HG03280 (cell line): Measurements from ENCODE around the gene IQGAP3.
A peak's percentile ranks its signal among the peaks of the same experiment; 100 is the strongest.
"Not testable (repeated sequence)": the region's sequence is repeated elsewhere in the genome, so short reads cannot be mapped to it uniquely, and the experiment has no call there.

Experiments used
- ATAC-seq: cut with Tn5 transposase; IDR thresholded peaks from one replicate; pipeline ENCODE4 v1.9.1; 2021; ENCODE audit warnings: mild to moderate bottlenecking, moderate library complexity; ENCODE audit not compliant: unreplicated experiment

IQGAP3 gene, protein sequence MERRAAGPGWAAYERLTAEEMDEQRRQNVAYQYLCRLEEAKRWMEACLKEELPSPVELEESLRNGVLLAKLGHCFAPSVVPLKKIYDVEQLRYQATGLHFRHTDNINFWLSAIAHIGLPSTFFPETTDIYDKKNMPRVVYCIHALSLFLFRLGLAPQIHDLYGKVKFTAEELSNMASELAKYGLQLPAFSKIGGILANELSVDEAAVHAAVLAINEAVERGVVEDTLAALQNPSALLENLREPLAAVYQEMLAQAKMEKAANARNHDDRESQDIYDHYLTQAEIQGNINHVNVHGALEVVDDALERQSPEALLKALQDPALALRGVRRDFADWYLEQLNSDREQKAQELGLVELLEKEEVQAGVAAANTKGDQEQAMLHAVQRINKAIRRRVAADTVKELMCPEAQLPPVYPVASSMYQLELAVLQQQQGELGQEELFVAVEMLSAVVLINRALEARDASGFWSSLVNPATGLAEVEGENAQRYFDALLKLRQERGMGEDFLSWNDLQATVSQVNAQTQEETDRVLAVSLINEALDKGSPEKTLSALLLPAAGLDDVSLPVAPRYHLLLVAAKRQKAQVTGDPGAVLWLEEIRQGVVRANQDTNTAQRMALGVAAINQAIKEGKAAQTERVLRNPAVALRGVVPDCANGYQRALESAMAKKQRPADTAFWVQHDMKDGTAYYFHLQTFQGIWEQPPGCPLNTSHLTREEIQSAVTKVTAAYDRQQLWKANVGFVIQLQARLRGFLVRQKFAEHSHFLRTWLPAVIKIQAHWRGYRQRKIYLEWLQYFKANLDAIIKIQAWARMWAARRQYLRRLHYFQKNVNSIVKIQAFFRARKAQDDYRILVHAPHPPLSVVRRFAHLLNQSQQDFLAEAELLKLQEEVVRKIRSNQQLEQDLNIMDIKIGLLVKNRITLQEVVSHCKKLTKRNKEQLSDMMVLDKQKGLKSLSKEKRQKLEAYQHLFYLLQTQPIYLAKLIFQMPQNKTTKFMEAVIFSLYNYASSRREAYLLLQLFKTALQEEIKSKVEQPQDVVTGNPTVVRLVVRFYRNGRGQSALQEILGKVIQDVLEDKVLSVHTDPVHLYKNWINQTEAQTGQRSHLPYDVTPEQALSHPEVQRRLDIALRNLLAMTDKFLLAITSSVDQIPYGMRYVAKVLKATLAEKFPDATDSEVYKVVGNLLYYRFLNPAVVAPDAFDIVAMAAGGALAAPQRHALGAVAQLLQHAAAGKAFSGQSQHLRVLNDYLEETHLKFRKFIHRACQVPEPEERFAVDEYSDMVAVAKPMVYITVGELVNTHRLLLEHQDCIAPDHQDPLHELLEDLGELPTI (N-terminal part only)

GRCh38 chr1:156571919-156572662 is at the start of gene IQGAP3:
Gene IQGAP3, minus strand, starts transcription at chr1:156572565. Its CDS starts 36 bp downstream, at chr1:156572529.
- peak; percentile 92 for ATAC-seq

GRCh38 chr1:156619582-156619955 is 47.2 kb upstream of the IQGAP3 start:
- ATAC-seq = no peak

DNA sequence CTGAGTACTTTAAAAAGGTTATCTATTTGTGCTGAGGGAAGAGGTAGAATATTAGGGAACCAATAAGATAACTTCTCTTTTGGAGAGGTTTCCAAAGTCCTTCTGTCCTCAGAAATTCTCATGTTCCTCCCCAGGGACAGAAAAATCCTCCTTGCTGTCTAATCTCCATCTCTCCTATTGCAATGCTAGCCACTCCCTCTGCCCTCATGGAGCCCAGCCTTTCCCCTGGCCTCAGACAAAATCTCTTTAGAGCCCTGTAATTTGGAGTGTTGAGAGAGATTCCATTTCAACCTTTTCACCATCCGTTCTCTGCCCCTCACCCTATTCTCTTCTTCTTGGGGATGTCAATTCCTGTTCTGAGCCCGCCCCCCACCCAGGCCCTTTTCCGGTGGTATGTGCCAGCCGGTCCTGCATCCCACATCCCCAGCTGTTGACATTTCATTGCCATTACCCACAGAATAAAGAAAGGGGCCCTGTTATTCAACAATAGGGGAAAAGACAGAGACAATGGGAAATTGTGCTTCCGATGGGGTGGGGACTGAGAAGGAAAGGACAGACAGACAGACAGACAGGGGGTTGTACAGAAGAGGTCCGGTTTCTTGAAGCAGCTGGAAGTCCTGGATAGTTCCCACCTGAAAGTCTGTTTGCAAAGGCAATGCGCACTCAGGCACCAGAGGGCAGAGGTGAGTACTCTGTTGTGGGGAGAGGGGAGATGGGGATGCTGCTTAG is 46.7 kb upstream of the IQGAP3 start, which contains the start of gene HAPLN2:
Gene HAPLN2, plus strand, starts transcription at position 563 of the 729 bp plus-strand sequence. CDS start 4,076 bp downstream, outside the sequence.
- ATAC-seq = no peak

DNA sequence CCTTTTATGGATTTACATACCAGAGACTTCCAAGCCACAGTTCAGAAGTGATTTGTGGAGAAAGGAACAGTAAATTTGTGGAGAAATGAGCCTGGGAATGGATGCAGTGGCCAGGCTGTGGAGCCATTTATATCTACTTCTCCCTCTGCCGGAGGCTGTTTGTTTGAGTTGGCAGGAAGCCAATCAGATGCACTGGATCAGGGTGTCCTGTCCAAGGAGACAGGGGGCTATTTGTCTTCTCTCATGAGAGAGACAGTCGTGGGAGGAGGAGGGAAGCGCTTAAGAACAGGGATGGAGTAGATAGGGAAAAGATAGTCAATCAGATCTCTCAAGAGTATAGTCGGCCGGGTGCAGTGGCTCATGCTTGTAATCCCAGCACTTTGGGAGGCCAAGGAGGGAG is 44.1 kb upstream of the IQGAP3 start:
- ATAC-seq = no peak

- ATAC-seq = no peak
Measured at GRCh38 chr1:156615946-156616345, 43.6 kb upstream of the IQGAP3 start.

DNA sequence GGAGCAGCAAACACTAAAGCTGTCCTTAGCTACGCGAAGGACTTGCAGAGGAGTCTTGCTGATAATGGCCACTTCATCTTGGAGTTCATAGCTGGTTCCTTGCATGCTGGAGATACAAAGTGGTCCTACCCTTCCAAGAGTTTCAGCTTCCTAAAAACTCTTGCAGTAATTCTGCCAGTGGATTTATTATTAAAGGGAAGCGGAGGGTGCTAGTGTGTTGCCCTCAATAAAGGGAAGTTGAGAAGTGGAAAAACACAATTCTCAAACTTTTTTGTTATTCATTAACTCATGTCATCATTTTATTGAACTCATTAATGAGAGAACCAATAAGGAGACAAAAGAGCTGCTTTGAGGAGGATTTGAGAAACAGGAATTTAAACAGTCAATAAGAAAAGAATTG is 40.3 kb upstream of the IQGAP3 start:
- no peak for ATAC-seq

DNA sequence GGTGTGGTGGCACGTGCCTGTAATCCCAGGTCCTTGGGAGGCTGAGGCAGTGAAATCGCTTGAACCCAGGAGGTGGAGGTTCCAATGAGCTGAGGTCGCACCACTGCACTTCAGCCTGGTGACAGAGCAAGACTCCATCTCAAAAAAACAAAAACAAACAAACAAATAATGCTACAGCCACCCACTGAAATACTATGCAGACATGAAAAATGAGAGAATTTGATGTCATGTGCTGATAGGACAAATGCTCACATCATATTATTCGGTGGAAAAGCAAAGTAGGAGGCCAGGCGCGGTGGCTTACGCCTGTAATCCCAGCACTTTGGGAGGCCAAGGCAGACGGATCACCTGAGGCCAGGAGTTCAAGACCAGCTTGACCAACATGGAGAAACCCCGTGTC is 37.7 kb upstream of the IQGAP3 start:
- not testable (repeated sequence) for ATAC-seq

GRCh38 chr1:156608981-156609380 is 36.6 kb upstream of the IQGAP3 start:
- ATAC-seq = peak; percentile 71

DNA sequence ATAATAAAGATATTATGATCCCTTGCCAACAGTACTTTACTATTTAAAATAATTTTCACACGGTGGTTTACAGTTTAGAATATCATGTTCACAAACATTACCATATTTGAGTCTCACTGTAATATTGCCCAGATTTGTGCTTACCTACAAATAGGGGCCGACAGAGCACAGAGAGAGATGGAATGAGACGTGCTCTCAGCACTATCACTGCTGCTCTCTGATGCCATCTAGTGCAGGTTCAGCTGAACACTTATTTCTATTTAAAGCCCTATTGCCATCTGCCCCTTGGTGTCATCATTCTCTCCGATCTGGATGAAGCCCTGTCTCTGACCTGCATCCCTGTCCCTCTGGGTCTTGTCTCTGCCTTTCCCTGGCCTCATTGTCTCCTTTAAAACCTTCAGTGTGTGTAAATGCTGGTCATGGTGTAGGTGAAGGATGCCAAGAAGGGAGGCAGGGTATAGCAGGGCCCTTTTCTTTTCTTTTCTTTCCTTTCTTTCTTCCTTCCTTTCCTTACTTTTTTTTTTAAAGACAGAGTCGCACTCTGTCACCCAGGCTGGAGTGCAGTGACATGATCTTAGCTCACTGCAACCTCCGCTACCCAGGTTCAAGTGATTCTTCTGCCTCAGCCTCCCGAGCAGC is 35.8 kb upstream of the IQGAP3 start:
- peak; percentile 76 for ATAC-seq

DNA sequence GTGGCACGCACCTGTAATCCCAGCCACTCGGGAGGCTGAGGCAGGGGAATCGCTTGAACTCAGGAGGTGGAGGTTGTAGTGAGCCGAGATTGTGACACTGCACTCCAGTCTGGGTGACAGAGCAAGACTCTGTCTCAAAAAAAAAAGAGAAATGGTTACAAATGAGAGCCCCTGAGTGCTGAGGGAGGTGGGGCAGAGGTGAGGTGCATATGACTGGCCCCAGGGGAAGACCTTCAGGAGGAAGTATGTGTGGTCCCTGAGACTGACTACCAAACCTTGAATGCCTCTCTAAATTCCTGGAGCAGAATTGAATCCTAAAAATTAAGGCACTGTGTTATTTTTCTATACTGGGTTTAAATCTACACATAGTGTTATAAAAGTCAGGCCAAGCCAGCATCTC is 35.0 kb upstream of the IQGAP3 start:
- ATAC-seq = not testable (repeated sequence)

DNA sequence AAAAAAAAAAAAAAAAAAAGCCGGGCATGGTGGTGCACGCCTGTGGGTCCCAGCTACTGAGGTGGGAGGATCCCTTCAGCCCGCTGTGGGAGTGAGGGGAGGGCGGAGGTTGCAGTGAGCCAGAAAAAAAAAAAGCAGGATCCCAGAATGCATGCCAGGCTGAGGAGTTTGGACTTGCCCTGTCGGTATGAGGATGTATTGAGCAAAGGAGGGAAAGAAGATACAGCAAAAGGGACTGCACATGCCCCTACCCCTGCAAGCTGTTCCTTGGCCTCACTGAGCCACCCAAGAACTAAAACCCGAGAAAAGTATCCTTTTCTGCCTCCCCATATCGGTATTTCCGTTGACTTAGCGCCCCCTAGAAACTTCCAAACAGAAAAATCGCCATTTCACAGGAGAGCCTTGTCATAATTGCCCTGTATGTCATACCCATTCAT is 30.2 kb upstream of the IQGAP3 start:
- ATAC-seq = no peak

DNA sequence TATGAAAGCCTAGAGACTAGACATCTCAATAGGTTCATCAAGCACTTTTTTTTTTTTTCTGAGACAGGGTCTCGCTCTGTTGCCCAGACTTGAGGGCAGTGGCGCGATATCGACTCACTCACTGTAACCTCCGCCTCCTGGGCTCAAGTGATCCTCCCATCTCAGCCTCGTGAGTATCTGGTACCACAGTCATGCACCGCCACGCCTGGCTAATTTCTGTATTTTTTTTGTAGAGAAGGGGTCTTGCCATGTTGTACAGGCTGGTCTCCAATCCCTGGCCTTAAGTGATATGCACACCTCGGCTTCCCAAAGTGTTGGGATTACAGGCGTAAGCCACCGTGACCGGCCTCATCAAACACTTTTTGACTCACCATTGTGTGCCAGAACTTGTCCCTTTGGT is 29.5 kb upstream of the IQGAP3 start:
- peak; percentile 6 for ATAC-seq

DNA sequence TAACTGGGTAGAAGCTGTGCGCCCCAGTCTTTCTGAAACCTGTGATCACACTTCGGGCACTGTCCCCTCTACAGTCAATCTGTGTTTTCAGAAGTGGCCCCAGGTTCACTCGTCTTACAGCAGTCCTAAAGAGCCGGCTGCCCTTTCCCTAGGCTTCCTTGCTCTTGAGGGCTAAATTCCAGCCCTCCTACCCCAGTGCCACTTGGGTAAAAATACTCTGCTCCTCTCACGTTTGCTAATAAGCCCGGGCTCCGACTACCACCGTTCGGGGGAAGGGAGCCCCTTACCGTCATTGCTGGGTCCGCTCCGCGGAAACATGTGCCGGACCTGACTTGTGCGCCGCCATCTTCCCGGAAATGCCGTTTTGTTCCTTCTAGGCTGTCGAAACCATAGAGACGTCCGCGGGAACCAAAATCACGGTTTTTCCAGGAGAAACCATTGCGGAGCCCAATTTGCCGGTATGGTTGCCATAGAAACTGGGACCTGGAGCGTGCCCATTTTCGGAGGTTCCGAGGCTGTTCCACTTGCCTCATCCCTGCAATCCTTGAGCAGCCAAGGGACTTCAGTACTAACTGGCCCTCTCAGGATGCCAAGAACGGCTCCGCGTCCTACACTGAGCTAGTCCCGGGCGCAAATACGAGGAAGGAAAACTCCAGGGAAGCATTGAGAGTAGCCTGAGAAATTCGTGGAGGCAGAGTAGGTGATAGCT is 28.9 kb upstream of the IQGAP3 start, which contains the start of gene GPATCH4:
Gene GPATCH4, minus strand, starts transcription at position 358 of the 709 bp plus-strand sequence.
- ATAC-seq = peak; percentile 71

DNA sequence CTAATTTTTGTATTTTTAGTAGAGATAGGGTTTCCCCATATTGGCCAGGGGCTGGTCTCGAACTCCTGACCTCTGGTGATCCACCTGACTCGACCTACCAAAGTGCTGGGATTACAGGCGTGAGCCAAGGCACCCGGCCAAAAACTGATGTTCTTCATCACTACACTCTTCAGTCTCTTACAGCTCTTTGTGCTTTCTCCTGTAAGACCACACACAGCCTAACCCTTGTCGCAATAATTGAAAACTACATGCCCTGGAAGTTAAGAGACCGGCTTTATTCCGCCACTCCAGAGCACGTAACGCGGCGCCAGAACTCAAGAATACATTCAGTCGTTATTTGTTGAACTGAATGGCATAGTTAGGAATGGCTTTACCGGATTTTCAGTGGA is 28.4 kb upstream of the IQGAP3 start:
- no peak for ATAC-seq

DNA sequence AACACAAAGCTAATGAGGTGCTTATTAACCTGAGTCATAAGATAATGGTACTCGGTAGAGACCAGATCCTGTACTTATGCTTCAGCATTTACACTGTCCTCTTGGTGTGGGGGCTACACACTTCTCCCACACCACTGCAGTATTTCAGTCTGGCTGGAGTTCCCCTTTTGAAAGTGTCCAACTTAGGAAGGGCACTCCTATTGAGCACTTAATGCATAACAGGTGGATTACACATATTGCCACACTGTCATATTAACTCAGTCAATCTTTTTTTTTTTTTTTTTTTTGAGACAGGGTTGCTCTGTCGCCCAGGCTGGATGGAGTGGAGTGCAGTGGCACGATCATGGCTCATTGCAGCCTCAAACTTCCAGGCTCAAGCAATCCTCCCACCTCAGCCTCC is 27.4 kb upstream of the IQGAP3 start:
- no peak for ATAC-seq

DNA sequence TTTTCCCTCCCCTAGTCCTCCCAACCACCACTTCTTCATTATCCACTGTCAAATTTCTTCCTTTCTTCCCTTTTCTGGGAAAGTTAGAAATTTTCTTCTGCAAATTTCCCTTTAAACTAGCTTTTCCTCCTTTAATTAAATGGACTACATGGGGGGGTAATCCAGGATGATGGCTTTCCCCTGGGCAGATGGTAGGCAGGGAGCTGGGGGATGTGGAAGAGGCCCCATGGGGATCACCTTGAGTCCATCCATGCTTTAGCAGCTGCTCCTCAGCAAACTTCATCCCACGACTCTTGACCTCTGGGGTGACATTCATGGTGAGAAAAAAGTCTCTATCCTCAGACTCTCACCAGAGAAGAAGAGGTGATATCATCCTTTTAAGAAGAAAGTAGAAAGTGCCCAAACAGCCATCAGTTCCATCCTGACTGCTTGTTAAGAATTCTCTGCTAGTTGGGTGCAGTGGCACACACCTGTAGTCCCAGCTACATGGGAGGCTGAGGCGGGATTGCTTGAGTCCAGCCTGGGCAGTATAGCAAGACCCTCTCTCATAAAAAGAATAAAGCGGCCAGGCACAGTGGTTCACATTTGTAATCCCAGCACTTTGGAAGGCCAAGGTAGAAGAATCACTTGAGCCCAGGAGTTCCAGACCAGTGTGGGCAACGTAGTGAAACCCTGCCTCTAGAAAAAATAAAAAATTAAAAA is 26.5 kb upstream of the IQGAP3 start:
- ATAC-seq = no peak

DNA sequence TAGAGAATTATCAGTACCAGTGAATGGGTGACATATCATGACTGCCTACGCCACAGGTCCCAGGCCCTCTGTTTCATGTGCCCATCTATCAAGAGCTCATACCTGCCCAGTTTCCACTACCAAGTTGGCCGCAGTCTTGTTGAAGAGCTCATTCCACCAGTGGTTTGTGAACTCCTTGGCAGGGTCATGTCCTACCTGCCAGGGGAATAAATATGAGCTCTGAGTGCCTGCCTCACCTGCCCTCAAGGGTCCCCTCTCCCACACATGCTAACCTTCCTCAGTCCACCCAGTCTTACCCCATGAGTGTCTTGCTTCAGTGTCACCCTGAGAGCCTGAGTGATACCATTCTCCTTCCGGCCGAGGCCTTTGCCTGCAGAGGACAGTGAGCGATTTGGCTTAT is 25.8 kb upstream of the IQGAP3 start:
- ATAC-seq = no peak

- ATAC-seq = no peak
Measured at GRCh38 chr1:156596426-156596825, 24.1 kb upstream of the IQGAP3 start.
